GM19043 (cell line): Measurements from ENCODE around the gene DNAI7.

Source experiments
- ATAC-seq: cut with Tn5 transposase; IDR thresholded peaks from one replicate; pipeline ENCODE4 v1.9.1; 2021; ENCODE audit warnings: low read depth; ENCODE audit not compliant: unreplicated experiment

The DNAI7 gene

GRCh38 chr12:25195056-25195971, at the start of gene DNAI7, which contains the start of gene ETFRF1:
Gene DNAI7 (minus strand): TSS chr12:25195160. CDS start chr12:25195078, 82 bp downstream.
Gene ETFRF1 (plus strand): TSS chr12:25195237. CDS start chr12:25203957, 8,720 bp downstream.
- peak; percentile 92 for ATAC-seq

GRCh38 chr12:25243680-25243990, 48.7 kb upstream of the DNAI7 start:
- ATAC-seq: no peak

- no peak for ATAC-seq
These were observed 48.2 kb upstream of the DNAI7 start for GRCh38 chr12:25242981-25243679.

GRCh38 chr12:25241167-25242020, 46.4 kb upstream of the DNAI7 start:
- ATAC-seq: no peak

- ATAC-seq: no peak
These were observed 41.7 kb upstream of the DNAI7 start for GRCh38 chr12:25236626-25237025.

GRCh38 chr12:25236190-25236589, 41.2 kb upstream of the DNAI7 start:
- ATAC-seq: no peak

- ATAC-seq: no peak
These were observed 18.4 kb upstream of the DNAI7 start for GRCh38 chr12:25213338-25213737.

- no peak for ATAC-seq
These were observed 13.6 kb upstream of the DNAI7 start for GRCh38 chr12:25208554-25208953.

GRCh38 chr12:25207846-25208245, 12.9 kb upstream of the DNAI7 start:
- no peak for ATAC-seq

GRCh38 chr12:25207411-25207810, 12.5 kb upstream of the DNAI7 start:
- no peak for ATAC-seq

GRCh38 chr12:25202137-25202536, 7.2 kb upstream of the DNAI7 start:
- ATAC-seq: no peak

- ATAC-seq: no peak
These were observed 5.7 kb upstream of the DNAI7 start for GRCh38 chr12:25200703-25201102.

- no peak for ATAC-seq
These were observed 2.6 kb upstream of the DNAI7 start for GRCh38 chr12:25197608-25198007.

GRCh38 chr12:25194722-25195055, 271 bp downstream of the DNAI7 start:
- ATAC-seq: no peak

GRCh38 chr12:25194214-25194613, 746 bp downstream of the DNAI7 start:
- no peak for ATAC-seq

- ATAC-seq: no peak
These were observed 4.2 kb downstream of the DNAI7 start for GRCh38 chr12:25190793-25191192.

- ATAC-seq: no peak
These were observed 5.3 kb downstream of the DNAI7 start for GRCh38 chr12:25189656-25190055.

- ATAC-seq: no peak
These were observed 7.2 kb downstream of the DNAI7 start for GRCh38 chr12:25187781-25188180.

GRCh38 chr12:25186788-25187402, 8.1 kb downstream of the DNAI7 start:
- ATAC-seq: peak; percentile 81

- ATAC-seq: peak; percentile 49
These were observed 8.7 kb downstream of the DNAI7 start for GRCh38 chr12:25186038-25186787.
